ENCODE measurements around the gene CKAP2L.

DNA sequence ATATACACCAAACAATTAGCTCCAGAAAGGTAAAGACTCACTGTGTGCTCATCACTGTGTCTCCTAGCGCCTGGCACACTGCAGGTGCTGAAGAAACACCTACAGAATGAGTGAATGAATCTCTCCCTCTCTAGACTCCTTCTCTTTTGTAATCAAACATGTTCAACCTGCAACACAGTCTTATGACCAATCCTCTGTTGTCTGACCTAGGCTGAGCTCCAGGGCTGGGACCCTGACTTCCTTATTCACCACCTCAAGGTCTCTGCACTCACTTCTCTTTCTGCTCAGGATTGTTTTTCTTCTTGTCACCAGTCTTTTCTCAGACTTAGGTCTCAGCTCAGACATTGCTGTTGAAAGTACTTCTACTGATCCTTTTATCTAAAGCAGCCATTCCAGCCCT is 9.8 kb downstream of the CKAP2L start:
- TF ChIP-seq CTCF (IDR thresholded peaks at IDR 0.05) (no peak), POLR2A (IDR thresholded peaks at IDR 0.05) (no peak)

All from heart left ventricle (tissue), 13 donors.